Hematopoietic multipotent progenitor cell (in vitro differentiated cells): ENCODE results near the gene PARN. TPM values are rescaled to one million over a fixed set of nuclear protein-coding genes. Genes with fewer than 3 reads are reported as not detected.
"Not testable (repeated sequence)": the region's sequence is repeated elsewhere in the genome, so short reads cannot be mapped to it uniquely, and the experiment has no call there.

Experiments used
- DNase-seq, 3 donors: peaks; one replicate each; pipeline ENCODE4 v3.0.0-alpha.2; 2011 to 2015; ENCODE audit warnings: low read depth in 2 of 3, low spot score in 2 of 3
- total RNA-seq: library from RNA; depleted of rRNA; stranded (reverse); fragments of >200 nt; gene quantifications from one replicate; pipeline ENCODE4 v1.2.3, GENCODE V29; 2012

Gene PARN
- total RNA-seq, 1 donor, result 17.8 TPM

- peak; percentile 93 to 99 (median 98) for DNase-seq
Measured at GRCh38 chr16:14632693-14633569, 2.9 kb upstream of the PARN start, which contains the start of gene BFAR. Gene BFAR (plus strand): TSS chr16:14632951. CDS start chr16:14644347, 11,396 bp downstream.

DNA sequence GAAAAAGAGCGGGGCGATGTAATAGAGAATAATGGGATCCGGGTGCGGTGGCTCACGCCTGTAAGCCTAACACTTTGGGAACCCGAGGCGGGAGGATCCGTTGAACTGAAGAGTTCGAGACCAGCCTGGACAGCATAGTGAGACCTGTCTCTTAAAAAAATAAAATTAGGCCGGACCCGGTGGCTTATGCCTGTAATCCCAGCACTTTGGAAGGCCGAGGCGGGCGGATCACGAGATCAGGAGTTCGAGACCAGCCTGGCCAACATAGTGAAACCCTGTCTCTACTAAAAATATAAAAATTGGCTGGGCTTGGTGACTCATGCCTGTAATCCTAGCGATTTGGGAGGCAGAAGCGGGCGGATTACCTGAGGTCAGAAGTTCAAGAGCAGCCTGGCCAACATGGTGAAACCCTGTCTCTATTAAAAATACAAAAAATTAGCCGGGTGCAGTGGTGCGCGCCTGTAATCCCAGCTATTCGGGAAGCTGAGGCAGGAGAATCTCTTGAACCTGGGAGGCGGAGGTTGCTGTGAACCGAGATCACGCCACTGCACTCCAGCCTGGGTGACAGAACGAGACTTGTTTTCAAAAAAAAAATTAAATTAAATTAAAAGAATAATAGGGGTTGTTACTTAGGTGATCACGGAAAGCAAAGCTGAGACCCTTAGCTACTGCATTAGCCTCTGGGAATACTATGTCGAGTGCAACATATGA, 715 bp upstream of the PARN start:
- not testable (repeated sequence) for DNase-seq

DNA sequence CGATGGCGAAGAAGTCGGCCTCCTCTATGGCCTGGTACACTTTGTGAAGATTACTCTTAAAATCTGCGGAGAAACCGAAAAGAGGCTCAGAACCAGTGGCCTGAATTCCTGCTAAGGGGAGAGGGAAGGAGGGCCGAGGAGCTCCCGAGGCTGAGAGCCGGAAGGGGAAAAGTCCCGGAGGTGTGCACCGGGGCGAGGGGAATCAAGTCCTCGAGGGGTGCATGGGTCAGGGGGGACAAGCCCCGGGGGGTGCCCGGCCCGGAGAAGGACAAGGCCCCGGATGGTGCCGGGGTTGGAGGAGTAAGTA, 495 bp downstream of the PARN start:
- DNase-seq, result peak in 1 of 3 donors; percentile 7

DNA sequence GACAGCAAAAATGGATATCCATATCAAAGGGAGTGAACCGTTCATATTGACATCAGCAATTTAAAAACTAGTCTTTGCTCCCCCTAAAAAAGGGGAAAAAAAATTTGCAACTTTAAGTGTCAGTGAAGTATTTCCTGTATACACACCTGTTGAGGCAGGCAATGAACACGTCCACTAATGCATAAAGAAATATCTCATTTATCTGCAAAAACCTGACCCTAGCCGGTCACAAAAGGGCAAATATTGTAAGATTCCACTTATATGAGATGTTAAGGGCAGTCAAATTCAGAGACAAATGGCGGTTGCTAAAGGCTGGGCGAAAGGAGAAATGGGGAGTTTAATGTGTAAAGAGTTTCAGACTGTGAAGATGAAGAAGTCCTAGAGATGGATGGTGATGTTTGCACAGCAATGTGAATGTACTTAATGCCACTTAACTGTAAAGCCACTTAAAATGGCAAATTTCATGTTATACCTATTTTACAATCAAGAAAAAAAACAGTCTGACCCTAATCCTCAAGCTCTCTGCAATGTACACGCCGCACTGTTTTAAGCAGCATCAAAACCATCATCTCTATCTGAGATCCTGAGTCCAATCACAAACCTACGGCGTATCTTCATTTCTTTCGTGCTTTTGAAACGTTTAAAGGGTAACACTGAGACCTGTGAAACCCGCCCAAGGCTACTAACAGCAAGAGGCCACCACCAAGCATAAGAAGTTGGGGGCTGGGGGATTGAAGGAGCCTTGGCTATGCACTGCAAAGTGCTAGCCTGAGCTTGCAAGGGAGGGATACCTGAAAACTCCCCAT, 1.1 kb downstream of the PARN start:
- DNase-seq, result peak in 1 of 3 donors; percentile 10

GRCh38 chr16:14627078-14627477, 3.0 kb downstream of the PARN start:
- no peak for DNase-seq

- no peak for DNase-seq
Measured at GRCh38 chr16:14618566-14618965, 11.5 kb downstream of the PARN start.

DNA sequence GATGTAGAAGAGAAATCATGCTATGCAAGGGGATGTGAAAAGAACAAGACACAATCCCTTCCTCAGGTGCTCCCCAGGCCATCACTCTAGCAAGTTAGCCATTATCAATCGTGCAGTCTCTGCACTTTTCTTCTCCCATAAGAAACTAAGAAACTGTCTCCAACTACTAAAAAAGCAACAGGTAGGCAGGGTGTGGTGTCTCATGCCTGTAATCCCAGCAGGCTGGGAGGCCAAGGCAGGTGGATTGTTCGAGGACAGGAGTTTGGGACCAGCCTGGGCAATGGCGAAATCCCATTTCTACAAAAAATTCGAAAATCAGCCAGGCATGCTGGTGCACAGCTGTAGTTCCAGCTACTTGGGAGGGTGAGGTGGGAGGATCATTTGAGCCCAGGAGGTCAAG, 13.8 kb downstream of the PARN start:
- no peak for DNase-seq

GRCh38 chr16:14613991-14614390, 16.1 kb downstream of the PARN start:
- no peak for DNase-seq

GRCh38 chr16:14611660-14612059, 18.4 kb downstream of the PARN start:
- no peak for DNase-seq

DNA sequence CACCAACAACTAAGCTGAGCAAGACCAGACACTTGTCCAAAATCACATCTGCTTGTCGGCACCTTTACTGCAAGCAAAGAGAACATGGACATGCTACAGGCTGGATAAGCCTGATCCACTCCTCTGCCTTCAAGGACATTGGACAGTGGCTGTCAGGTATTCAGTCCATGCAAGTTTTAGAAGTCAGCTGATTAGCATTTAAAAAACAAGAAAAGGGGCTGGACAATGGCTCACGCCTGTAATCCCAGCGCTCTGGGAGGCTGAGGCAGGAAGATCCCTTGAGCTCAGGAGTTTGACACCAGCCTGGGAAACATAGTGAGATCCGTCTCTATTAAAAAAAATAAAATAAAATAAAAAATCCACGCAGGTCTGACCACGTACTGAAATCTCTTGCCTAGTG, 20.3 kb downstream of the PARN start:
- DNase-seq, result no peak

DNA sequence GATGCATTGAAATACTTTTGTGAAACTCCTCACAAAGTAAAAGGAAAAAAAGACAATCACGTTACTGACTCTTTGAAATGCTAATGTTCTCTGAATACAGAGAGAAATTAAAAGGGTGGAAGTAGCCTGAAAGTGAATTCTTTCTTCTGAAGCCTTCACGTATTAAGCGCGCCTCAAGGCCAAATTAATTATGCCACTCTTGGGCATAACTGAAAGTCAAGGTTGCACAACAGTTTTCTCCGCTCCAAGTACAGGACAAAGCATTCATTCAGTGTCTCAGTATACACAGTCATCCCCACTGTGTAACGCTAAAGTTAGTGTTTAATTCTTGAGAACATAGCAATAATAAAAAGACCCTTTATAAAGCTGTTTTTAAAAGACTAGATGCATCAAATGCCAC, 21.5 kb downstream of the PARN start:
- DNase-seq, result no peak

- no peak for DNase-seq
Measured at GRCh38 chr16:14608111-14608566, 21.9 kb downstream of the PARN start.

DNA sequence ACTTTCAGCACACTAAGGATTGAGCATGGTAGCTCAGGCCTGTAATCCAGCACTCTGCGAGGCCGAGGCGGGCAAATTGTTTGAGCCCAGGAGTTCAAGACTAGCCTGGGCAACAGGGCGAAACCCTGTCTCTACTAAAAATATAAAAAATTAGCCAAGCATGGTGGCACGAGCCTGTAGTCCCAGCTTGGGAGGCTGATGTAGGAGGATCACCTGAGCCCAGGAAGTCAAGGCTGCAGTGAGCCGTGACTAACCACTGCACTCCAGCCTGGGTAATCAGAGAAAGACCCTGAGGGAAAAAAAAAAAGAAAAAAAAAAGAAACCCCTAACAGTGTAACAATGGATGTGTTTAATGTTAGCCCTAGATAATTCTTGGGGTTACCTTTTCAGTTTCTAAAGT, 24.0 kb downstream of the PARN start:
- no peak for DNase-seq

DNA sequence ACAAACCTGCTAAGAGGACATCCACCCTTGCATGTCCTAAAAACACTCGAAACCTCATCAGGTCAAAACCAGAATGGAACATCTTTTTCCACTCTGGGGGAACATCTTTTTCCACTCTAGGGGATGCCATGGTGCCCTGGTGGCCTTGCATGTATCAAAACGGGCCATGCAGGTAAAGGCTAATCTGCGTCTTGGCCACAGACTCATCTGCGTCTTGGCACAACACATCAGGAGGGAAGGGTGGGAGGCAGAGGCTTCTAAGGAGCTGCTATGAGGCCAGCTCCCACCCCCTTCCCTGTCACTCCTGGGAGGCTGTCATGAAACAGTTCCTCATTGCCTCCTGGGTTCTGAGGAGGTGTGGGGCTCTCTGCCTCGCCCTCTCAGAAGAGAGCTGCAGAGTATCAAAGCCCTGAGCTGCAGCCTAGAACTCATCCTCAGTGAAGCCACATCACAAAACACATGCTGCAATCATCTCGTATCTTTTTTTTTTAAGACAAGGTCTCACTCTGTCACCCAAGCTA, 27.6 kb downstream of the PARN start:
- DNase-seq, result no peak

GRCh38 chr16:14600164-14600563, 29.9 kb downstream of the PARN start:
- DNase-seq, result peak in 2 of 3 donors; percentile 5 to 42

GRCh38 chr16:14586637-14587305, 43.3 kb downstream of the PARN start:
- DNase-seq, result no peak

- DNase-seq, result no peak
Measured at GRCh38 chr16:14585287-14585686, 44.8 kb downstream of the PARN start.

GRCh38 chr16:14580926-14581325, 49.1 kb downstream of the PARN start:
- DNase-seq, result not testable (repeated sequence)

- DNase-seq, result no peak
Measured at GRCh38 chr16:14579266-14579665, 50.8 kb downstream of the PARN start.

- no peak for DNase-seq
Measured at GRCh38 chr16:14576532-14576931, 53.5 kb downstream of the PARN start.
